Stimulated activated CD4-positive, alpha-beta T cell treated with anti-CD3 and anti-CD28 coated beads, Interleukin-12 subunit alpha, Interleukin-12 subunit beta, amount 100 ng/mL, for 4 hours (primary cell): Measurements from ENCODE around the gene IMMT.

Source experiments
- DNase-seq: peaks from one replicate; pipeline ENCODE4 v3.0.0-alpha.2; 2020

IMMT gene

GRCh38 chr2:86195808-86196387, 636 bp upstream of the IMMT start:
- no peak for DNase-seq

GRCh38 chr2:86194751-86195054, 559 bp downstream of the IMMT start:
- no peak for DNase-seq

- DNase-seq = no peak
Measured at GRCh38 chr2:86193901-86194567, 1.2 kb downstream of the IMMT start.

DNA sequence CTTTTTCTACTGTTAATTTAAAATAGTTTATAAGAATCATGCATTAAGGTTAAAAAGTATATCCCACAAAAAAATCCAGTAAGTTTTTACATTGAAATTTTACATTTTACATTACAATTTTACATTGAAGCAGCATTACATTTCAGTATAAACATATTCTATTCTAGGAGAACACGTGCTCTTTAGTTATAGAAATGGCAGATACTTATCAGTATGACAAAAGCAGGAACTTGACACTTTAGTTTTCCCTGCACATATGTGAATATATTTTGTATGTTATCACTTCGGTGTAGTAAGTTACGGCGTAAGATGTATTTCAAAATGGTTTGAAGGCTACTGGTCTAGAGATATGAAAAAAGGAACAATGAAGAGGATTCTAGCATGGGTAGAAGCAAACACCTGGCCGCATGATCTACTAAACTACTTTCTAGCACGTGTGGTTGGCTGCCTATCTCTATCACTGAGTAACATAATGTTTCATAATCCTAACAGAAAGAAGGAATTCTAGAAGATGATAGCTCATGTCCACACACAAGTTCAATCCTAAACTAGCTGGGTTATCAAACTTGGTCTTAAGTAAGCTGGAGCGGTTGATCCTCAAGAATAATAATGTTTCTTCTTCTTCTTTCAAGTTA, 5.4 kb downstream of the IMMT start:
- no peak for DNase-seq

- DNase-seq = no peak
Measured at GRCh38 chr2:86186431-86186830, 8.8 kb downstream of the IMMT start.

DNA sequence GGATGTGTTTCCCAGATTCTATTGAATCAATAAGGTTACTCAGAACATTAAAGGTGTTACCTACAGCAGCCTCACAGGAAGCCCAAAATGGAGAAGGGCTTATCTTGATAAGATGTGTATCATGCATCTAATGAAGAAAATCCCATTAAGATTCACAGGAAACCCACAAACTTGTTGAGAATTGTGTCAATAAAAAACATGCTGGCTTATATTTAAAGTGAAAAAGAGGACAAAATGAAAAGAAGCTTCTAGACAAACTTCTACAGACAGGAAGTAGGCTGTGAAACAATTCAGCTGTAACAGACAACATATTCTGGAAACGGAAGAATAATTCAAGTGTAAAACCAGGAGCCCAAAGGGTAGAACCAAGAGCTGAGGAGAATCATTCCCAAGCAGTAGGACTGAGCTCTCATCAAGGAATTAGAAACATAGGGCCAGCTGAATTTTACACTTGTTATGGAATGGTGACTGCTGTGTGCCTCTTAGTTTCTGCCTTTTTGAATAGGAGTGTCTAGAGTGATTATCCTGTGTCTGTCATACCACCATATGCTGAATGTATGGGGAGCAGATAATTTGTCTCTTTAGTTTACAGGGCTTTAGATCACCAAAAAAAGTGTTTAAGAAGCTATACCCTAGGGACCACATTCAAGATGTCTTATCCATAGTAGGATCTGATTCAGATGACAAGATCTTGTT, 9.6 kb downstream of the IMMT start:
- DNase-seq = no peak

GRCh38 chr2:86176597-86176996, 18.7 kb downstream of the IMMT start:
- no peak for DNase-seq

GRCh38 chr2:86175828-86176227, 19.4 kb downstream of the IMMT start:
- no peak for DNase-seq

DNA sequence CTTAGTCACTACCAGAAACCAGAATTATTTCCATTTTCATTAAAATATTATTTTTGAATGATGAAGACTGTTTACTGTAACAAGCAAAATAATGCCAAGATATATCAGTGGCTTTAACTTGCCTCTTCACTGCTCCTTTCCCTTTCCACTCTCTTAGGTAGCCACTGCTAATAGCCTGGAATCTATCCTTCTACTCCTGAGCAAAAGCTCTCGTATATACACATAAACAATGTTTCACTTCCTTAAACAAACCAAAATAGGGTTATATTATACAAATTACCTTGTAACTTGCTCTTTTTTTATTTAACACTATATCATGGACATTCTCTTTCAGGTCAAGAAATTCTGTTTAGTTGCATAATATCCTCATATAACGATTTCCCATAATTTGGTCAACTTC, 20.8 kb downstream of the IMMT start:
- DNase-seq = no peak

- DNase-seq = no peak
Measured at GRCh38 chr2:86172610-86173009, 22.7 kb downstream of the IMMT start.

GRCh38 chr2:86171295-86171694, 24.0 kb downstream of the IMMT start:
- DNase-seq = no peak

GRCh38 chr2:86170449-86170848, 24.8 kb downstream of the IMMT start:
- DNase-seq = no peak

- no peak for DNase-seq
Measured at GRCh38 chr2:86160156-86160952, 34.9 kb downstream of the IMMT start.

DNA sequence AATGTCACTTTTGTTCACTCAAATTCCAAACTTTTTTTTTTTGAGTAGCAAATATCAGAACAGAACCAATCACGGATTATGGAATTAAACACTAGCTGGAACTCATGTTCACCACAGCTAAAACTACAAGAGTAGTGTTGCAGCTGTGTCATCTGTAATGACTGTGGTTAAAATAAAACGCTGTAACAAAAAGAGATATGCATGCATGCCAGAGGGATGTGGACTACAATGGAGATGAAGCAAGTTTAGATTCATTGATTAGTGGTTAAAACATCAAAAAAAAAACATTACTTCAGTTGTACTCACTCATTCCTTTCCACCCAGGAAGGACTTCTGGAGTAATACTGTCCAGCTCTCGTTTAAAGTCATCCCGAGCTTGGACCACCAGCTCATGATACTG, 37.0 kb downstream of the IMMT start:
- no peak for DNase-seq

DNA sequence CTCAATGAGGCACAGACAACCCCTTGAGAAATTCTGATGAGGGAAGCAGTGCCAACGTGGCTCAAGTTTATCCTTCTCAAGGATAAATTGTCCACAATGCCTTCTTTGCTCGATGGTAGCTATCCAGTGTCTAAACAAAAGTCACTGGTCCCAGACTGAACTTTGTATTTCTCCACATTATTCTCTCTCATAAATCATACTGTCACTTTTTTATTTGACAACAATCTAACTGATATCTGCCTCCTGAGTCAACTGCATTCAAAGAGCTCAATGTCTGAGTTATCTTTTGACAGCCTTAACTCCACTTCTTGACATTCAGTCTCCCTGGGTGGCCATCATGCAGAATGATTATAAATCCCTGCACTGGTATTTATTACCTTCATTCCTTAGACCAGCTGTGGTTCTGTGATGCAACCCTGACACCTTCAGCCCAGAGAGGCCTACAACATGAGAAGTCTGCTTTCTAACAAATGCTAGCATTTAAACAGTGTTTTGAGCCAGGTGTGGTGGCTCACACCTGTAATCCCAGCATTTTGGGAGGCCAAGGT, 38.2 kb downstream of the IMMT start:
- DNase-seq = no peak

DNA sequence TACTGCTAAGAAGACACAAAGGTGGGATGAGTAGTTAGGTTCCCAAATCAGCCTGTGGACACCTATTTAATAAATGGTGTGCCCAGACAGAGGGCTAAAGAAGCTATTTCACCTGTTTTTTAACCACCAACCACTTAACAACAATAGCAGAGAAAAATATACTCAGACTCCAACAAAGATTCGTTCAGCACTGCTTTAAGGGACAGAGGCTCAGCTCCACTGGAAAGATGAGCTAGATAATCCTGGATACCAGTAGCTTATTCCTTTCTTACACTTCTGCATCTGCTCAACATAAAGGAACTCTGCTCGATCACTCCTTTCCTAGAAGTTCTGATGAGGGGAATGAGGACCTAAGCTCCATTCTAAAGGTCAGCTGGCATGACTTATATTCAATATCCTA, 44.8 kb downstream of the IMMT start:
- no peak for DNase-seq

GRCh38 chr2:86147793-86148192, 47.5 kb downstream of the IMMT start:
- no peak for DNase-seq

DNA sequence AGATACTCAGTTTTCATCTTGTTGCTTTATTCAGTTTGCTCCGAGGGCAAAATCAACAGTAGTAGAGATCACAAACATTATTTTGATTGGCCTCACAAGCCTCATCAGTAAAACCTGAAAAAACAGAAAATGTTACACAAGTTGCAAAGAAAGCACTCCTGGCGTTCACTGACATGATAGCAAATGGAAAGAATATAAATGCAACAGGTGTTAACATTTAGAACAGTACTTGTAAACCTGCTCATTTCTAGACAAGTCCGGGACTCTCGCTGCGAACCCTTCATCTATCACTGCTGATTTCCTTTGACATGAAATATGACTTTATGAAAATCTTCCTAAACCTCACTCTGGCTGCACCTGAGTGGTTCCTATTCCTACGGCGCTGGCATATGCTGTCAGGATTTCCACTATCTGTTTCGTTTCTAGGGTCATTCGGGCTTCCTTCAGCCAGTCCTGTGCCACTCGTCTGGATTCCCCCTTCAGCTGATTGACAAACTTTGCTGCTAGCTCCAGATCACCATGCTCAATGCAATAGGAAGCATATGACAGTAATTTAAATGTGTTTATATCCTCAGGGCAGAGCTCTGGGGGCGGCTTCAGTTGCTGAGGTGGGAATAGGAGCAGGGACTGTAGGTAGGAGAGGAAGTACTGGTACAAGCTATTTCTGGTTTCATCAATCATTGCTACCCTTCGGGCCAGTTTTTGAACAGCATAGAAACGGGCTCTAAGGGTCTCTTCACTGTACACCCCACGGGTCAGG, 51.2 kb downstream of the IMMT start:
- DNase-seq = no peak

GRCh38 chr2:86143307-86143706, 52.0 kb downstream of the IMMT start:
- DNase-seq = no peak

DNA sequence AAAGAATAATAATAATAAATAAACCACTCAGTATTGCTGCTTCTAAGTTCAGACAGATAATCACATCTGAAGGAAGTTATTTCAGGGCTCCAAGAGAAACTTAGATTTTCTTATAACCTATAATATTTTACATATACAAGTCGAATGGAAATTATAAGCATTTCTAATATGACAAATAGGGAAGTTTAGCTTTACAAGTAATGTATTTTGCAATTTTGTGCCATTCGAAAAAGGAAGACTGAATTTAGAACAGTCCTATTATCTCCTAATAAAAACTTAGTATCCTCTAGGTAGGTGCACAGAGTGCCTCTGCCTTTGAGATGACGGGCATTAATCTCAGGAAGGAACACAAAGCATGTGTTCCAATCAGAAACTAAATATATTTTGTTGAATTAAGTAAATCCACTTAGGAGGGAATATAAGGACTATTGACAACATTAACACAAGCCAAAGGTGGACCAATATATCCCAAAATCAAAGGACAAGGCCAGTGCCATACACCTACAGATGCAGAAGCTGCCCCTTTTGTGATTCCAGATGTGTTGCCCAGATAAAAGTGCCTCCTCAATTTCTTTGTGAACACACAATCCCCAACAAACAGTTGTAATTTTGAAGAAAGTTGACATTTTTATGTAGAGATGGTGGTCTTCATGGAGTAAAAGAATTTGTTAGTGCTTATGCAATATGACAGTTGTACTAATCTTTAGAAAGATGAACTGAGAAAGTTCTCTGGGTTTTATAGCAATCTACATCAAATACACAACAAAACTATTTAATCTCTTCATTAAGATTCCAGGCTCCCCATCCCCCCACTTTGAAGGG, 52.6 kb downstream of the IMMT start:
- no peak for DNase-seq

GRCh38 chr2:86140969-86141392, 54.3 kb downstream of the IMMT start:
- no peak for DNase-seq
